GM23248 (cell line): ENCODE results near the gene SMPDL3A.

Experiments used
- EZH2 ChIP-seq: fragments of 200-600 bp; sonication (generic); IDR thresholded peaks from 2 replicates; pipeline ENCODE4 v1.6.1; 2018; ENCODE audit warnings: antibody characterized with exemption, mild to moderate bottlenecking; ENCODE audit not compliant: insufficient read depth, poor library complexity, severe bottlenecking
- EZH2phosphoT487 ChIP-seq: fragments of 200-600 bp; sonication (generic); IDR thresholded peaks from 2 replicates; pipeline ENCODE4 v1.6.1; 2018; ENCODE audit warnings: antibody characterized with exemption, moderate library complexity, mild to moderate bottlenecking, low read depth; ENCODE audit not compliant: insufficient read depth

GRCh38 chr6:122781716-122782115, 7.3 kb upstream of the SMPDL3A start:
- no peak for TF ChIP-seq EZH2
- TF ChIP-seq EZH2phosphoT487: no peak
